ENCODE measurements around the gene LETM1.

DNA sequence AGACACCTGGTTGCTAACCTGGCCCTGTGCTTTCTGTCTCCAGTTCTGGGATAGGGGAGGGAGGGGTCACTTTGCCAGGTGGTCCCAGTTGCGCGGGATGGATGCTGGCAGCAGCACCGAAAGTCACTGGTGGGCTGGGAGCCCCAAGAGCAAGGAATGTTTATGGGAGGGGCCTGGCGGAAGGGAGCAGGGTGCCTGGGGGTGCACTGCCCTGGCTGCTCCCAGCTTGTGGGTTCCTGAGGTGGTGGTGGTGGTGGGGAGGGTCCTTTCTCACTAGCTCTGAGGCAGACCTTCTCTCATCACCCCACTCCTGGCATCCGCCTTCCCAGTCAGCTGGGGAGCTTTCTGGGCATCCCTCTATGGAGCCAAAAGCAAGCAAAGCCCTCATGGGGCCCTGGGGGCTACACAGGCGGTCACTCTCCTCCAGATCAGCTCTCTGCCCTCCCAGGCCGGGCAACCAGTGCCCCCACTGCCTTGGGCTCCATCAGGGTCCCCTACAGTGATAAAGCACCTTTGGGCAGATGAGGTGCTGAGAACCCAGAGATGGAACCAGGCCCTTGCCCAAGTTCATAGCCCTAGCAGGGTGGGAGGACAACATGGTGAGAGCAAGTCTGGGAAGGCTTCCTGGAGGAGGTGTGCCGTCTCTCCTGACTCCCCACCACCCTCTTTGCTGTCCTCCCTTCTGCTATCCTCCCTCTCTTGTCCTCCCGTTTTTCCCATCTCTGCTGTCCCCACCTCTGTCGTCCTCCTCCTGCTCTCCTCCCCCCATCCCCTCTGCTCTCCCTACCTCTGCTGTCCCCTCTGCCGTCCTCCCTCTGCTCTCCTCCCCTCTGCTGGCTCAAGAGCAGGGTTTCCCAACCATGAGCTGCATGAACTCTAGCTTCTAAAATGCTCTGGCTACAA is 46.9 kb downstream of the LETM1 start:
- no peak for TF ChIP-seq POLR2A (IDR thresholded peaks at IDR 0.05)
- no peak for TF ChIP-seq CTCF (IDR thresholded peaks at IDR 0.05)
- no peak for TF ChIP-seq POLR2AphosphoS5 (IDR thresholded peaks at IDR 0.05)

Measured in stomach (tissue), 4 donors.